GM19455 (cell line): Measurements from ENCODE around the gene PRPH.
A peak's percentile ranks its signal among the peaks of the same experiment; 100 is the strongest.
"Not testable (repeated sequence)": the region's sequence is repeated elsewhere in the genome, so short reads cannot be mapped to it uniquely, and the experiment has no call there.

Source experiments
- ATAC-seq: cut with Tn5 transposase; IDR thresholded peaks from one replicate; pipeline ENCODE4 v1.9.1; 2021; ENCODE audit not compliant: unreplicated experiment

The PRPH gene

DNA sequence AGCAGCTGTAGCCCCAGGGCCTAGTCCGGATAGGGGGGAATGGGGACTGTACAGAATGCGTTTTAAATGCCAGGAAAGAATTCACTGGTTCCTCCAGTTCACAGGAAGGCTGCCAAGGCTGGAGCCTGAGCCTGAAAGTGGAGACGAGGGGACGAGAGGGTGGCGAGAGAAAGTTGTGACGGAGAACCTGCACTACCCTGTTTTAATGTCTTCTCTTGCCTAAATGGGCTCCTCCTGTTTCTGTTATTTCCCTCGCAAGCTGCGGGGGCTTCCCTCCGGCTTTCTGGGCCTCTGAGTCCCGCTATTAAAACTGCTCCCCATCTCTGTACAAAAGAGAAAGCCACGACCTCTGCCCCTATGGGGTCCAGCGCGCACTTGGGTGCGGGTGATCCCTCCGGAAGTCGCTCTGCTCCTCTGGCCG is 37.5 kb downstream of the PRPH start:
- no peak for ATAC-seq

DNA sequence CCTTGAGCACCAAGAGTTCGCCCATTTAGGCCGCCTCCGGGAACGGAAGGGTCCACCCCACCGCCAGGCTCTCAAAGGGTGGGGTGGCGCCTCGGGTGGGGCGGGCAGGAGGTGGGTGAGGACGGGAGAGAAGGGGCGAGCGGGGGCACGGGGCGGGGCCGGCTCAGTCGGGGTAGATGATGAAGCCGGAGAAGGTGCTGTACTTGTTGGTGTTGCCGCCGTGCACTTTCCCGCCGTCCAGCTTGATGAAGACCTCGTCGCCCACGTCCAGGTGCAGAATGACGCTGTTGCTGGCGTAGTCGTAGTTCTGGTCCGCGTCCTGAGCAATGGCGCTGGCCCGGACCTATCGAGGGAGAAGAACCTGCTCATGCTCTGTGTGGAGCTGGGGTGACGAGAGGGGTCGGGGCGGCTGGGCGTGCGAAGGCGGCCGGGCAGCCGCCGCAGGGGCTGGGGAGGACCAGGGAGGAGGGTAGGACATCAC is 38.0 kb downstream of the PRPH start:
- no peak for ATAC-seq

DNA sequence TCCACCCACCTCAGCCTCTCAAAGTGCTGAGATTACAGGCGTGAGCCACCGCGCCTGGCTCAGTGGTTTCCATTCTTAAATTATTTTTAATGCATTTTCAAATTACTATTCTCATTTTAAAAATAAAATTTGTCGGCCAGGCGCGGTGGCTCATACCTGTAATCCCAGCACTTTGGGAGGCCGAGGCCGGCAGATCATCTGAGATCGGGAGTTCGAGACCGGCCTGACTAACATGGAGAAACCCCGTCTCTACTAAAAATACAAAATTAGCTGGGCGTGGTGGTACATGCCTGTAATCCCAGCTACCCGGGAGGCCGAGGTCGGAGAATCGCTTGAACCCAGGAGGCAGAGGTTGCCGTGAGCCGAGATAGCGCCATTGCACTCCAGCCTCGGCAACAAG is 38.8 kb downstream of the PRPH start:
- ATAC-seq = not testable (repeated sequence)

DNA sequence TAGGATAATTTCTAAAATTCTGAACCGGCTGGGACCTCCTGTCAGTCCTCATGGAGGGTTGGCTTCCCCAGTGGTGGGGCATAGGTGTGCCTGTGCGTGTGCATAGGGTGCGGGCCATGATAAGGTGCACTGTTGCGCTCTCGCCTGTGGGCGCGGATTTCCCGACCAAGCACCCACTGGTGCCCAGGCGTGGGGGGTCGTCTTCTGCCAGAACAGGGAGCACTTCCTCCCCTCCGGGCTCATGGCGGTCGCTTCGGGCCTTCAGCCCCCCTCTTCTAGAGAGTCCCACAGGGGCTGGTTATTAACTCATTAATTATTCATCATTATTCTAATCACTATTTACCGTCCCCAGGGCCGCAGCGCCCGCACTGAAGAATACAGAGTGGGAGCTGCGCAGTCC is 39.3 kb downstream of the PRPH start:
- ATAC-seq = no peak

DNA sequence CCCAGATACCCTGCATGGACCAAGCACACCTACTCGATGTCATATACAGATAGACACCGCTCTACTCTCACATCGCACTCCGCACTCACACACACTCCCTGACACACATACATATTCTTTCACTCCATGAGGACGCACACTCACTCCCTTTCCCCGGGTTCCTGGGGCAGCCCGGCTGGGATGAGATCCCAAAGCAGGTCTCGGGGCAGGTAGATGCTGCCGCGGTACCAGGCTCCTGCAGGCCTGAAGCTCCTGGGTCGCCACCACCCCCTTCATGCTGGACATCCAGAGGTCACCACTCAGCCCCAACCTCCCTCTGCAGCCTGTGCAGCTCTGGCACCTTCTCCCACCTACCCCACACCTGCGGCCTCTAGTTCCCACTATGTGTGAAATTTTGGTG is 39.7 kb downstream of the PRPH start:
- ATAC-seq = no peak

DNA sequence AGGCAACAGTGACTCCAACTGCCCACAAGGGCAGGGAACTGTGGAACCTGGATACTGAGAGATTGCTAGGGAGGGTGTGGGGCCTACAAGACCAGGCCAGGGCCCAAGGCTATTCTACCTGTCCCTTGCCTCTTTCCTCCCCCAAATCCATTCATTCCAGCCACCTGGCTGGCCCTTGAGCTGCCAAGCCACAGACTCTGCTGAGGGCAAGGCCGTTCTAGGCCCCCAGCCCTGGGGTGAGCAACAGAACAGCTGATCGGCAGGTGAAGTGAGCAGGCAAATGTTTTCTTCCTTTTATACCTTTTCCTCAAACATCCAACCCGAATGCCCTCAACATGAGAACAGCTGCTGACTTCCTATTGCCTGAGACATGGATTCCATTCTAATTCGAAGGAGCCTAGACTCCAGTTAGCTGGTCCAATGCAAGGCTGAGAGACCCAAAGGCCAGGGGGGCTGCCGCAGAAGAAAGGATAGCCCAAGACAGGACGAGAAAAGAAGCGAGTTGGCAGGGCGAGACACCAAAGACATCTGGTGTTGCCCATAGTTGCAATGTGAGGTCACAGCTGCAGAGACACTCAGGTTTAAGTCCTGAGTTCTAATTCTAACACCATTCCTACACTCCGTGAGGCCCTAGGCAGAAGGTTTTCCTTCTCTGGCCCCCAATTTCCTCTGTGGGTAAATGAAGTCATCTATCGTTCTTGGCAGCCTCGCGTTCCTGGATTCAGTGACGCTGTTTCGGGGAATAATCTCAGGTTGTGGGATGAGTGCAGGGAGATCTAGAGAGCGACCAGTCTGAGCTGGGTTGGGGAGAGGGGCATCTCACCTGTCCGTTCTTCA is 40.4 kb downstream of the PRPH start:
- ATAC-seq = no peak

DNA sequence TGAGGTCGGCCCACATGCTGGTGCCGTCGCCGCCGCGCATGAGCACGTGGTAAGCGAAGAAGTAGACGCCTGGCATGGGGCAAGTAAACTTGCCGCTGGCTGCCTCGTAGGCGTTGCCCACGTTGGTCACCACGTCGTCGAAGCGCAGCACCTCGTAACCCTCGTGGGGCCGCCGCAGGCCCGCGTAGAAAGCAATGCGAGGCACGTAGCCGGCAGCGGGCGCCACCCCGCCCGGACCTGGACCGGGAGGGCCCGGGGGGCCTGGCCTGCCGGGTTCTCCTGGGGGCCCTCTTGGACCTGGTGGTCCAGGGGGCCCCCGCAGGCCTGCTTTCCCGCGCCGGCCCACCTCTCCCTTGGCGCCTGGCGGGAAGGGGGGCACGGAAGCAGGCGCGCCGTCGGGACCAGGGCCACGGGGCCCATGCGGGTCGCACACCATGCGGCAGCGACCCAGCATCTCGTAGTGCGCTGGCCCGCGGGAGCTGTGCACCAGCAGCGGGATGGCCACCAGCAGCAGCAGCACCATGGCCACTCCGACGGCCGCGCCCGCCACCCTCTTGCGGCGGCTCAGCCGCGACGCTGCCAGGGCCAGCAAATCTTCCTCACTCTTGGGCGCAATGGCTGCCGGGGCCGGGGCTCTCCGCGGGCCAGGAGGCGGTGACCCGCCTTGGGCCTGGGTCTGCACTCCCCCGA is 41.2 kb downstream of the PRPH start:
- no peak for ATAC-seq

DNA sequence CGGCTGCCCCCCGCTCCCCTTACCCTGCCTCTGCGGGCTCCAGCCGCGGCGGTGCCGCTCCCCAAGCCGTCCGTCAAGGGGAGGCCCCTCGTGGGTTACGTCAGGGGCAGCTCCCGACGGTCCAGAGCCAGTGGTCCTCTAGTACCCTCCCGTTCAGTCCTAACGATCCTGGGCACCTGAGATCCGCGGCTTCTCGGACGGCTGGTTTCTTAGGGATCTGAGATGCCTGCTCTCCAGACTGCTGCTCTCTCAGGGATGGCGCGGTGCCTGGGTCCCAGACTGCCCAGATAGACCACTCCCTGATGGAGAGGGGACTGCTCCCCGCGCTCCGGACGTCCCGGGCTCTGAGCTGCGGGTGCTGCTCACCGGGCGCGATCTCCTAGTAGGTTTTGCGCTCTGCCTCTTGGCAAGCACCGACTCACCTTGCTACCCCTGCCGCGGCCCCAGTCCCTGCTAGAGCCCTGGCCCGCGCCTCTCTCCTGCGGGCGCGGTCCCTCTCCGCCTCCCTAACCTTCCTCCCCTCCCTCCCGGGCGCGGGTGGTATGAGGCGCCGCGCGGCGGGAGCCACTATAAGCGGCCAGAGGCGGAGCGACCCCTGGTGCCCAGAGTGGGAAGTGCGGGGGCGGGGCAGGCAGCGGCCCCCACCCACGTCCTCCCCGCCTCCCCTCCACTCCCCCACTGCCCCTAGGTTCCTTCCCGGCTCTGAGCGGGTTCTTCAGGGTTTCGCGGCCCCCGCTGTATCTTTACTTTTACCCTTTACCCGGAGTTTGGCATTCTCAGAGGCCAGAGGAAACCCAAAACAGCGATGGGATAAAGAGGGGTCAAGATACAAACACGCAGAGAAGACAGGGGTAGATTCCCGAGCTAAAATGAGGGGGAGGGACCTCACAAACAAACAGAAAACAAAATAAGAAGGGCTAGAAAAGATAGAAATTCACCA is 42.0 kb downstream of the PRPH start, which contains the start of gene C1QL4:
TSS of gene C1QL4 (minus strand) at position 544 of the 940 bp plus-strand sequence. CDS start 711 bp downstream, outside the sequence.
- ATAC-seq = no peak

DNA sequence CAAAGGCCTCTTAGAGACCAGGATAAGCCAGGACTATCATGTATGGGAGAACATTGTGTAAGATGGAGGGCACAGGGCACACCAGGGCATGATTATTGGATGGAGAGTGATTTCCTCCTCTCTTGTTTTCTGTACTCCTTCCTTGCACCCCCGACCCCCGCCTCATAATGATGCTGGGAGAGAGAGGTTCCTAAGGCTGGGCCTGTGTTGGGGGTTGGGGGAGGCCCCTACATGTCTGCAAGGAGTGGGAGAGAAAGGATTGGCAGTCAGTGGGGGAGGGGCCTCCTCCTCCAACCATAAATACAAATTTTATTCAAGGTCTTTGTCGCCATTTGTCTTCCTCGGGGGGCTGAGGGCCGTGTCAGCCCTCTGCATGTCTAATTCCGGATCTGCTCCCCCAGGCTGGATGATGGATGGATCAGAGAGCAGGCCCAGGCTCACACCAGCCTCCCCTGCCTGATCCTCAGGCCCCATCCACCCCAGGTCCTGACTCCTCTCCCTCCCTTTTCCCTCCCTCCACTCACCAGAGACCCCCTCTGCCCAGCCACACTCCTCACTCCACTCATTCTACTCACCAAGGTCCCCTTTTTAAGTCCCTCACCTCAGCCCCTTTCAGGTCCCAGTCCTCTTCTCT is 44.0 kb downstream of the PRPH start:
- no peak for ATAC-seq

DNA sequence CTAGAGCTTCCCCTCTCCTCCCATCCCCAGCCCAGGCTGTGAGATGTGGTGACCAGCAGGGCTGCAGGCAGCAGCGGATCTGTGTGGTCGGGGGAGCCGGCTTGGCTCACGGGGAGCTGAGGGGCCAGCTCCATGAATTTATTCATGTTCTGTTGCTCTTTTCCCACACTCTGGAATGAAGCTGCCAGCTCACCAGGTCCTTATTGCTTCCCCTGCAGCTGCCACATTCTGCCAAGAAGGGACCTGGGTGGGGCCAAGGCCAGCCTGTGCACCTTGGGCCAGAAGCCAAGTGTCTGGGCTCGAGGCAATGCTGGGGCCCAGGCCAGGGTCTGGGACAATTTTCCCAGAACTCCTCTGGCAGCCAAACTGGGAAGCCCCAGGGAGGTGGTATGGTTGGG is 44.5 kb downstream of the PRPH start:
- no peak for ATAC-seq

DNA sequence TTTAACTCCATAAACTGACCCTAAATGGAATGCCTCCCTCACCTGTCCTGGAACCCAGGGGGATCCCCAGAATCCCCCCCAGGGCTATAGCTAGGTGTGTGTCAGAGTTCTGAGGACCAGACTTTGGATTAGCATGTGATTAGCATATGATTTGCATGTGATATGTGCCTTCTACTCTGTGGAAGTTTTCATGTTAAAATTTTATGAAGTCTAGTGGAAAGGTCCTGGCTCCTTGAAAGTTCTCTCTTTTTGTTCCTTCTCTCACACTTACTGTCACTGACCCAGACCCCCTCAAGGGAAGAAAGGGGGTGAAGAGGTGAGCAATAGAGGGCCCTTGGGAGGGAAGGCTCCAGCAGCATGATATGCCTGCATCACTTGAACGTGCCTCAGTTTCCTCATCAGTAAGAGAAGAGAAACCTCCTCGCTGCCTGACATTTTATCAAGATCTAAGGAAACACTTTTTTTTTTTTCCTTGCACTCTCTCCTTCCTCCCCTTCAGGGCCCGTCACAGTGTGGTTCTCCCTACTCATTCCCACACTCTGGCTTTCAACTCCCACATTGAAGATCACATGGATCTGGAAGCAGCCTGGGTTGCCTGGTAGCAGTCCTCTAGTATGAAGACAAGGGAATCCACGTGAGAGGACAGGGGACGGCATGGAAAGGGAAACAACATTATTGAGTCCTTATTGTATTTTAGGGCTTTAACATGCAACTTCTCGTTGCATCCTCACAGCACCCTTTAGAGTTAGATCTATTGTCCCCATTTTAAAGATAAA is 45.3 kb downstream of the PRPH start:
- no peak for ATAC-seq

DNA sequence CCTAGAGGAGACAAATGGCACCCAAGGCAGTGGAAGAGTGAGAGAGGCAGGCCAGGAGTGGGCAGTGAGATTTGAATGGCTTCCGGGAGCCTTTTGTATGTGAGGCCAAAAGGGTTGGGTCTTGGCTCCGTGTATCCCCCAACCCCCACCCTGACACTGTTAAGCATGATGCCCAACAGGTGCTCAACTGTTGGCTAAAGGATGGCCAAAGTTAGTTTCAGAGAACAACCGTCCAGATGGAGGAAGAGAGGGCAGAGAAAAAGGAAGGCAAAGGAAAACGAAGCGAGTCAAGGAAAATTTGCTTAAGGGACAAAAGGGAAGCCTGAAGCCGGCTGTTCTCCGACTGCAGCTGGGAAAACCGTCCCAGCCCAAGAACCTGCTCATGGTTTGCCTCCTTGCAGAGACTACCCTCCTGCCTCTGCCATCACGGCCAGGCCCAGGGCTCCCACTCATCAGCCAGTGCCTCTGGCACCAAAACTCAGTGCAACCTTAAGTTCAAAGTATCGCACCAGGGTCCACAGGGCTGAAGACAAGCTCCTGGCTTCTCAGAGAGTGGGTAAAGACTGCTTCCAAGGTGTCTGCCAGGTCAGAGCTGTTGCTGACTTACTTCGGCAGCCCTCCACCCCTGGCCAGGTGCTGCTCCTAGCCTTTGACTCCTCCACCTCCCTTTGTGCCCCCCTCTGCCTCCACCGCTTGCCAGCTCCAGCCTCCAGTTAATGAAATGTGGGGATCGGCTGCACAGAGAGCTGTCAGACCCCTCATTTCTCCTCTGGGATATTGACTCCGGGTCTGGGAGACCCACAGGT is 46.2 kb downstream of the PRPH start:
- no peak for ATAC-seq

DNA sequence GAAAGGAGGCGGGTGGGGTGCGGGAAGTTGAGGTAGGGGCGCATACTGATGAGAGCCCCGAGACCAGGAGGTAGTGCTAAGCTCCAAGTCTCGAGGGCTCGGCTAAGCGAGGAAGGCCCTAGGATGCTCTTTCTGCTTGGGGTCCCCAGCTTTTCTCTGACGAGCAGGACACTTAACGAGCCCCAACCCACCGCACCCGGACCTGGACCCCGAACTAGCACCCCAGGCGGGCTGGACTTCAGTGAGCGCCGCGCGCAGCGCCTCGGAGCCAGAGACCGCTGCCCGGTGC is 46.8 kb downstream of the PRPH start:
- no peak for ATAC-seq

DNA sequence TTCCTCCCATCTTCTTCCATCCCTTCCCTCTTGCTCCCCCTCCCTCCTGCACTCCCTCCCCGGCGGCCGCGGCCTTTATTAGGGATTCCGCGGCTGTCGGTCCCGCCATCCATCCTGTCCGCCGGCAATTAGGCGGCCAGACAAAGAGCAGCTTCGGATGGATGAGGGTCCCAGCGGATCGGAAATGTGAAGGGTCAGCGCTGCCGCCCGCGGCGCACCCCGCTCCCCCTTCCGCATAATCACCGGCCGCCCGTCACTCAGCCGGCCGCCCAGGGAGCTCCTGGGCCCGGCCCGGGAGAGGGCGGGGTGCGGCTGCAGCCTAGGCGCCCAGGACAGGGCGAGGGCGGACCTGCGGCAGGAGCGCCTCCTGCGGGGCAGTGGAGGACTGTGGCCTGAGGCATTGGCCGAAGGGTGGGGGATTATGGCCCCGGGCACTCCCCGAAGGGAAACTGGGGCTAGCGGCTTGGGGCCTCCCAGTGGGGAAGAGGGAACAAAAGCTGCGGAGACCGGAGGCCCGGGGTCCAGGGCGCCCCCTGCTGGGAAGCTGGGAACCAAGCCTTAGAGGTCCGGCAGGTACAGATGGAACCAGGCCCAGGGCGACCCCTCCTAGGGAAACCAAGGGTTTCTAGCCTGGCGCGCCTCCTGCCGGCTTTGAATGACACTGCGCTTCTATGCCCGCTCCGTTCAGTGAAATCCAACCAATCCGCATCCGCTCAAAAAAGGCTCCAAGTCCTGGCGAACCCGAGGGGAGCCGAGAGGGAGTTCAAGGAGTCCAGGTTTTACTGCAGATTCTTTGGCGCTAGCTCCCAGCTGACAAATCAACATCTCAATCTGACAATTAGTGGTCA is 47.3 kb downstream of the PRPH start:
- ATAC-seq = peak; percentile 65

DNA sequence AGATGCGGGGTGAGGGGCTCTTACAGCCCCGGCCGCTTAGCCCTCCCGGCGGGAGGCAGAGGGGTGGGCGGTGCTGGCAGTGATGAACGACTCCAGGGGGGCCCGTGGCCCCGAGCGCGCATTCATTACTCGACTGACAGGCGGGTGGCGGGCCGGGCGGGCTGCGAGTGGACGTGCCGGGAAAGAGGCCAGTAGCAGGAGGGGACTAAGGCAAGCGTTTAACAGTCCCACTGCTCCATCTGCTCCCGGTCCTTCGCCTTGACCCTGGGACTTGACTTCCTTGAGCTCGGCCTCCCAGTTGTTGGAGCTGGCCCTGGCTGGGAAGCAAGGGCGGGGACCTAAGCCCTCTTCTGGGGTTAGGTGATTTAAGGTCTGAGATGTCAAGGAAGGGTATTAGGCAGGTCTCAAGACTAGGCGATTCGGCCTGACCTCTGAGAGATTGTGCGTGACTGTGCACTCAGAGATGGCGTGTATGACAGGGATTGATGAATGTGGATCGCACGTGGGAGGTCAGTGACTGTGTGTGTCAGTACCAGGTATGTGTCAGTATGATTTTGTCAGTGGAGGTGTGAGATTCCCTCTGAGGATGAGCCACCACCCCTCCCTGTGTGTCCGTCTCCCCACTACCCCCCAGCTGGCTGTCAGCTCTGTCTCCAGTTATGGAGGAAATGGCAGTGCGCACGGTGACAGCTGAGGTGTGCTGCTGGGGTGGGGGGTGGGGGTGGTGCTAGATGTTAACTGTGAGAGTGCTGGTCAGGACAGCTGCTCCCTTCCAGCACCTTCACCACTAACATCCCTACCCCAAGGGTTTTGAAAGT is 48.2 kb downstream of the PRPH start:
- ATAC-seq = no peak

DNA sequence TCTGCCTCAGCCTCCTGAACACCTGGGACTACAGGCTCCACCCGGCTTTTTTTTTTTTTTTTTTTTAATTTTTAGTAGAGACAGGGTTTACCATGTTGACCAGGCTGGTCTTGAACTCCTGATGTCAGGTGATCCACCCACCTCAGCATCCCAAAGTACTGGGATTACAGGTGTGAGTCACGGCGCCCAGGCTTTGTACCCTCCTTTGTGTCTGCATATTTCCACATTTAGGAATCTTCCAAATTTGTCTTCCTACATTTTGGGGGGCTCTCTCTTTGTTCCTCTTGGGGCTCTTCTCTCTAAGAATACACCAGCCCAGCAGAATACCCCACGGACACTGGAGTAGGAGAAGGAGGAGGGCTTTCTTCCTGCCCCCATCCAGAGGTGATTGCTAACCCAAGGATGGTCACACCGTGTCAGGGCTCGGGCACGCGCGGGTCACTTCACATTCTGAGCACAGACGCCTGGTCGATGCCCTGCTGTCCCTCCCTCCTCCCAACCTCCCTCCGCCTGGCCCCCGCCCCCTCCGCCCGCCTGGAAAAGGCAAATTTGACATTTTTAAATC is 49.6 kb downstream of the PRPH start:
- no peak for ATAC-seq
